Stimulated activated CD4-positive, alpha-beta T cell treated with anti-CD3 and anti-CD28 coated beads, TNF-alpha, amount 100 ng/mL, for 4 hours (primary cell): ENCODE results near the gene AKNA.

ENCODE experiments used
- DNase-seq, 3 experiments: peaks; one replicate each; pipeline ENCODE4 v3.0.0-alpha.2; 2020; ENCODE audit warnings: low read depth in 3 of 3

Gene AKNA

DNA sequence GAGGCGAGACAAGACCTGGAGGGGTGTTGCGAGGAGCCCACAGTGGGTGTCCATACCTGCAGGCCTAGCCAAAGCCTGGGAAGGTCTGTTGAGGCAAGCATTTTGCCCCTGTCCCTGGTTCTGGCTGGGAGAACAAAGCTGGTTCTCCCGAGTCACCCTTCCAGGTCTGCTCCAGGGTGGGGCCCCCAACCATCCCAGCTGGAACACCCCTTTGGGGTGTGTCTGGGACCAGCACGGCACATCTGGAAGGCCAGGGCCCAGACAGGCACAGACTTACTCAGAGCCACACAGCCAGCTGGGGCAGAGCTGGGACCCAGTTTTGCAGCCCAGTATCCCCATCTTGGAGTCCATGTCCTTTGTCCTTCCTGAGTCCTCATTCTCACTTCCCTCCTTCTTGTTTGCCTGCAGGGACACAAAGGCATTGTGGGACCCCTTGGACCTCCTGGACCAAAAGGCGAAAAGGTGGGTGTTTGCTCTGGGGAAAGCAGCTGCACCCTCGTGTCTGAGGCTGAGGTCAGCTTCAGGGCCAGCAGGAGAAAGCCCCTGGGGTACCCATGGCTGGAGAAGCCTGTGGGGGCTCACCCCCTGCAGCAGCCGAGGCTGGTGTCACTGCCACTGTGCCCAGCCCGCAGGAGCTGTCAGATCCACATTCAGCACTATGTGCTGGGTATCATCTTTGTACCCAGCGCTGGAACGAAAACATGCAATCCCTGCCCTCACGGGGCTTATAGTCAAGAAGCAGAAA lies 103.3 kb downstream of the AKNA start:
- no peak for DNase-seq
